ENCODE data around the gene POLR2C. TPM values are rescaled to one million over a fixed set of nuclear protein-coding genes. Genes with fewer than 3 reads are reported as not detected.

The POLR2C gene
- total and polyA plus RNA-seq, 2 of the 13 experiments (the other 11 are each of a cell fraction or from before 2014, with no cell fraction given) = 104 to 216 TPM

GRCh38 chr16:57483725-57484514, 21.4 kb downstream of the POLR2C start (continued):
- no peak for TF ChIP-seq ZNF674 (CRISPR knock-in tag; IDR thresholded peaks at IDR 0.05; ENCODE audit: low read depth)
- TF ChIP-seq KAT2B (IDR thresholded peaks at IDR 0.05; ENCODE audit: borderline replicate concordance, low read depth, low read length) = no peak
- no peak for TF ChIP-seq NR2F1 (CRISPR knock-in tag; IDR thresholded peaks at IDR 0.05)
- TF ChIP-seq ZNF263 (CRISPR knock-in tag; IDR thresholded peaks at IDR 0.05) = peak; percentile 93
- no peak for TF ChIP-seq KDM1A (CRISPR knock-in tag; IDR thresholded peaks at IDR 0.05)
- no peak for TF ChIP-seq SP1 (IDR thresholded peaks at IDR 0.05)
- TF ChIP-seq SP1 (CRISPR knock-in tag; IDR thresholded peaks at IDR 0.05) = no peak
- TF ChIP-seq PAX8 (CRISPR knock-in tag; IDR thresholded peaks at IDR 0.05; ENCODE audit: borderline replicate concordance) = no peak
- no peak for TF ChIP-seq FOXK1 (CRISPR knock-in tag; IDR thresholded peaks at IDR 0.05; ENCODE audit: borderline replicate concordance, low read depth)
- TF ChIP-seq ZNF83 (CRISPR knock-in tag; IDR thresholded peaks at IDR 0.05; ENCODE audit: borderline replicate concordance) = 0 out of 2 replicates have a peak, but pooled peaks have one; percentile 39
- TF ChIP-seq ZNF354B (CRISPR knock-in tag; IDR thresholded peaks at IDR 0.05) = no peak
- TF ChIP-seq YEATS2 (CRISPR knock-in tag; IDR thresholded peaks at IDR 0.05; ENCODE audit: borderline replicate concordance) = 0 out of 2 replicates have a peak, but pooled peaks have one; percentile 17
- no peak for TF ChIP-seq ZC3H13 (CRISPR knock-in tag; IDR thresholded peaks at IDR 0.05)
- TF ChIP-seq ZNF660 (CRISPR knock-in tag; IDR thresholded peaks at IDR 0.05; ENCODE audit: borderline replicate concordance, low read depth) = no peak
- TF ChIP-seq ZNF607 (CRISPR knock-in tag; IDR thresholded peaks at IDR 0.05; ENCODE audit: borderline replicate concordance) = no peak
- no peak for TF ChIP-seq ZHX1 (CRISPR knock-in tag; IDR thresholded peaks at IDR 0.05; ENCODE audit: low read depth)
- TF ChIP-seq FUBP1 (CRISPR knock-in tag; IDR thresholded peaks at IDR 0.05; ENCODE audit: borderline replicate concordance) = no peak
- no peak for TF ChIP-seq DMTF1 (CRISPR knock-in tag; IDR thresholded peaks at IDR 0.05)
- TF ChIP-seq ZNF574 (CRISPR knock-in tag; IDR thresholded peaks at IDR 0.05) = no peak
- TF ChIP-seq ETV5 (CRISPR knock-in tag; IDR thresholded peaks at IDR 0.05; ENCODE audit: borderline replicate concordance) = no peak
